GDM1 (cell line): Measurements from ENCODE around the gene ATP11A.
"Not testable (repeated sequence)": the region's sequence is repeated elsewhere in the genome, so short reads cannot be mapped to it uniquely, and the experiment has no call there.

ENCODE experiments used
- DNase-seq: peaks from one replicate; lab custom pipeline; 2025; lab: John Stamatoyannopoulos, UW

ATP11A gene

GRCh38 chr13:112799394-112799793, 109.6 kb downstream of the ATP11A start:
- no peak for DNase-seq

DNA sequence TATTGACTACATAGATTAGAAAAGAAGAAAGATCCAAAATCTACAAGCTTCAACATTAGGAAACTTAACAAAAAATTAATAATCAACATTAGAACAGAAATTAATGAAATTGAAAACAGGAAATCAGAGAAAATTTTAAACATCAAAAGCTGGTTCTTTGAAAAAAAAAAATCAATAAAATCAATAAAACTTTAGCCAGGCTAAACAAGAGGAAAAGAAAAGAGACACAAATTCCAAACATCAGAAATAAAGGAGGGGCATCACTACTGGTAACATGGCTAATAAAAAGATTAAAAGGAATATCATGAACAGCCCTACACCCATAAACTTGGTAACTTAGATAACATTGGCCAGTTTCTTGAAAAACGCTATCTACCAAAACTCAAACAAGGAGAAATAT, 110.2 kb downstream of the ATP11A start:
- DNase-seq, result no peak

DNA sequence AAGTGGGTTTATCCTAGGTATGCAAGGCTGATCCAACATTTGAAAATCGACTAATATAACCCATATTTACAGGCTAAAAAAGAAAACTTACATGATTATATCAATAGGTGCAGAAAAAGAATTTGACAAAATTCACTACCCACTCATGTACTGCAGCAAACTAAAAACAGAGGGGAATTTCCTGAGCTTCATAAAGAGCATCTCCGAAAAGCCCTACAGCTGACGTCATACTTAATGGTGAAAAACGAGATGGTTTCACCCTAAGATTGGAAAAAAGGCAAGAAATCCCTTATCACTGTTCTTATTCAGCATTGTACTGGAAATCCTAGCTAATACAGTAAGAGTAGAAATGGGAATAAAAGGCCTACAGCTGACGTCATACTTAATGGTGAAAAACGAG, 111.0 kb downstream of the ATP11A start:
- DNase-seq, result not testable (repeated sequence)

GRCh38 chr13:112802802-112803195, 113.0 kb downstream of the ATP11A start:
- no peak for DNase-seq

- DNase-seq, result no peak
Measured at GRCh38 chr13:112803422-112803821, 113.6 kb downstream of the ATP11A start.

DNA sequence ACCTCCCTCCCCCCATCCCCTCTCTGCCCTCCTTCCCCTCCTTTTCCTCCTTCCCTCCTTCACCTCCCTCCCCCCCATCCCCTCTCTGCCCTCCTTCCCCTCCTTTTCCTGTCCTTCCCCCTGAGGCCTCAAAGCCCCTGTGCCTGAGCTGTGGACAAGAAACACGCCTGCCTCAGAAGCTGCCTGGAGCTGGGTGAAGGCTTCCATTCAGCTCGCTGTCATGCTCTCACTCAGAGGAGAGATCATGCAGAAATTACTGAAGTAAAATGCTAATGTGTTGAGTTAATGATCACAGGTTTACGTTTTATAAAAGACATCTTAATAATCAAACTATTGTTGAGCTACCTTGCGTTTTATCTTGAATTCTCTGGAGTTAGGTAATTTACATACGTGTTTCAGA, 114.5 kb downstream of the ATP11A start:
- no peak for DNase-seq

DNA sequence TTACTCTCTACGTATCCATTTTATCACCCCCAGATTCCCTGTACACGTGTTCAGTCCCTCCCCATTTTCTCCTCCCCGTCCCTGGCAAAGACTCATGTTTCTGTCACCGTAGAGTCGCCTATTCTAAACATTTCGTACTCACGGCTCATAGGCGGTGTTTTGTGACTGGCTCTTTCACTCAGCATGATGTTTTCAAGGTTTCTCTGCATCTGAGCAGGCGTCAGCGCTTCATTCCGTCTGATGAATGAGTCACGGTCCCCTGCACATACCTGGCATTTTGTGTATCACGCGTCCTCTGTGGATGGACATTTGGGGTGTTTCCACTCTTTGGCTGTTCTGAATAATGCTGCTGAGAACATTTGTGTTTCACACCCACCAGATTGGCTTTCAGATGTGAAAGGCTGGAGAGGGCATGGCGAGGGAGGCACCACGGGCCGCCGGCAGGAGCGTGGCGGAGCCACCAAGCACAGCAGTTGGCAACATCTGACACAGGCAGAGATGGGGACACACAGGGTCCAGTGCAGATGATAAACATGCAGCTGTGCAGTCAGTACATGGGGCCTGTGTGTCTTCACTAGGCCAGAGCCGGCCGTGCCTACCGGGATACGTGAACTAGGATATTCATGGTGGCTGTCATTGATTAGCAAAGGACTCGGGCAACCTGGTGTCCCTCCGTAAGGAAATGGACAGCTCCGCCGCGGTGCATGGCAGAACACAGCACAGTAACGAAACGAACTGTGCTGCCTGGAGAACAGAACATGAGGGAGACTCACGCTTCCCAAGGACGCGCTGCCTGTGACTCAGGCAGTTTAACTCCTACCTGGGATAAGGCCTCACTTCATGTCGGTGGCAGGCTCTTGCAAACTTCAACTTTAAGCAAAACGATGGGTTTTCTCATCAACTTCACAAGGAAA, 117.2 kb downstream of the ATP11A start:
- DNase-seq, result no peak

DNA sequence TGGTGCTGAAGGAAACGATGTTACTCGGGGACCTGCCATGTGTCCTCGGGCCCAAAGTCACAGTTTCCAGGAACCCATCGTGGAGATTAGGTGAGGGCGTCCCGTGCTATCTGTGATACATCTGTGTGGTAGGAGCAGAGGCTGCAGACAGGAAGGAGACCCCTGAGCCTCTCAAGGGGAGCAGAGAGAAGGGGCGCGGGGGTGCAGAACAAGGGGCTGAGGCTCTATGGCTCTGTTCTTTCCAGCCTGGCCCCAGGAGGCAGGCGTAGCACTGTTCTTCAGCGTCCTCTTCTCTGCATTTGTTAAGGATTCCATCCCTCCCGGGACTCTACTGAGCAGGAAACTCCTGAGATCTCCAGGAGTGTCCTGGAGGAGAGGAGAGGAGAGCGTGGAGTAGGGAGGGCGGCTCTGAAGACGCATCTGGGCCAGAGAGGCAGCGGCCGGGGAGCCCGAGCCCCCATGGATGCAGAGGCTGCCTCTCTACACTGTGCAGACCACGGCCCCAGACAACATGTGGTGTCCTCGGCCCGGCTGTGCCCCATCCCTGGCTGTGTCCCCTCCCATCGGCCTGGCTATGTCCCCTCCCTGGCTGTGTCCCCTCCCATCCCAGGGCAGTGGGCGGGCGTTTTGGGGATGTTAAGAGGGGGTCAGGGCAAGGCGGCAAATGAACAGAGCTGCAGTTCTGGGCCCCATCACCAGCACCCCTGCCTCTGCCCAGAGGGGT, 118.0 kb downstream of the ATP11A start:
- no peak for DNase-seq

- DNase-seq, result no peak
Measured at GRCh38 chr13:112808377-112809140, 118.7 kb downstream of the ATP11A start.

DNA sequence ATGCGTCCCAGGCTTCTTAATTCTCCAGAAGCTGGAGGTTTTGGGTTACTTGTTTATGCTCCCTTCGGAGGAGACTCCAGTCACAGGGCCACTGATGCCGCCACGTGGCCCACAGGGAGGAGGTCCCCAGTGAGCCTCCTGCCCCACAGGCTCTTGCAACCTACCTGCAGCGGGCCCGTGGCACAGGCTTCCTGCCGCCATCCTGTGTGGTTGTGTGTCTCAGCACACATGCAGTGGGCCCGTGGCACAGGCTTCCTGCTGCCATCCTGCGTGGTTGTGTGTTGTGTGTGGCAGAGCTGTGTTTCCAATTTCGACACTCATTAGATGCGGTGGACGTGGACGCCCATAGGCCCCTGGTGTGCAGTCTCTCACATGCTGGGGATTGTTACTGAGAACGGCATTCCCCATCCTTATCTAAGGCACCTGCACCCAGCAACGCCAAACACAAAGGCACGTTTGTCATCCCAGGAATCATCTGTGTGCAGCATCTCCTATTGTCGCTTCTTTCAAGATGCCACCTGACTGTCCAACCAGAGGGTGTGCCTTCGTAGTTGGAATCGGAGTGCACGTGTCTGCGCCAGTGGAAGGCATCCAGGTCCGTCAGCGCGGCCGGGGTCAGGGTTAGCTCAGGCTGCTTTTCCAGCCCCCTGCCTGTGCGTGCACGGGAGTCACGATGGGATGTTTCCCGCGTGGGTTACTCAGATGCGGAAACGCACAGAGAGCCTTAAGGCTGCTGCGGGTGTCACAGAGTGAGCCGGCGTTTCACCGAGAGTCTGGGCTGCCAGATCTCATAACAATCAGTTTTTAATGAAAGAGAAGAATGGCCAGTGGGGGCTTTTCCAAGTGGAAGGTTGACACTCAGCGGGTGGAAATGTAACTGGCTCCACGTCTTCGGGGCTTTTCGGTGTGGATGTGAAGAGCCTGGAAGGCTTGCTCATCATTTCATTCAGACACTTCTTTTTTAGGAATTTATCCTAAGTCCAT, 119.8 kb downstream of the ATP11A start:
- DNase-seq, result no peak

- no peak for DNase-seq
Measured at GRCh38 chr13:112810608-112811007, 120.8 kb downstream of the ATP11A start.

DNA sequence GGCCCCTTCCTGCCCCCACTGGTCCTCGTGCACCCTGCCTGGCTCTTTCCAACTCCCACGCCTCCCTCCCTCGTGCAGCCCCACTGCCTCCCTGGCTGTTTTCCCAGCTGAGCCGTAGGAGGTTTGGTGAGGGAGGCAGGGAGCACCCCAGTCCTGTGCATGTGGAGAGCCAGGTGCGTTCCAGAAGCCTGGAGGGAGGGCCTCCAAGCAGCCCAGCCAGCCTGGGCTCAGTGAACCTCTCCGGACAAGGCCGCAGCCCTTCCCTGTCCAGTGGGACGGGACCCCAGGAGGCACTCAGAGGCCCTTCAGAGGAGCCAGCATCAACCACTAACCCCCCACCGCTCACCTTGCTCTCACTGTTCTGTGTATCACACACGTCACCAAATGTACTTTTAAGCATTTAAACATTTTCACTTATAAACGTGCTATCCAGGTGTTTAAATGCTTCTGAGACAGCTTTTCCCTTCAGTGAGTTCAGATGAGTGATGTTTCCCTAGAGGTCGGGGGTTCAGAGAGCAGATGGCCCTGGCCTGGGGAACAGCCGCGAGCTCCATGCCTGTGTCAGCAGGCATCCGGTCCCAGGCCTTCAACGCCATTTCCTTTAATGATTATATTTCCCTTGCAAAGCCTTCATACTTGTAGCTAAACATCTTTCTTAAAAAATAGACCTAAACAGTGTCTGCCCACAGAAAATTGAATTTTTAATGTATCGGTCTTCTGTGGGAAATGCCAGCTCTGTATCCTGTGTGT, 122.6 kb downstream of the ATP11A start:
- DNase-seq, result no peak

GRCh38 chr13:112813552-112813951, 123.7 kb downstream of the ATP11A start:
- DNase-seq, result no peak

GRCh38 chr13:112814905-112815585, 125.2 kb downstream of the ATP11A start:
- DNase-seq, result no peak

GRCh38 chr13:112815871-112816270, 126.0 kb downstream of the ATP11A start:
- no peak for DNase-seq

DNA sequence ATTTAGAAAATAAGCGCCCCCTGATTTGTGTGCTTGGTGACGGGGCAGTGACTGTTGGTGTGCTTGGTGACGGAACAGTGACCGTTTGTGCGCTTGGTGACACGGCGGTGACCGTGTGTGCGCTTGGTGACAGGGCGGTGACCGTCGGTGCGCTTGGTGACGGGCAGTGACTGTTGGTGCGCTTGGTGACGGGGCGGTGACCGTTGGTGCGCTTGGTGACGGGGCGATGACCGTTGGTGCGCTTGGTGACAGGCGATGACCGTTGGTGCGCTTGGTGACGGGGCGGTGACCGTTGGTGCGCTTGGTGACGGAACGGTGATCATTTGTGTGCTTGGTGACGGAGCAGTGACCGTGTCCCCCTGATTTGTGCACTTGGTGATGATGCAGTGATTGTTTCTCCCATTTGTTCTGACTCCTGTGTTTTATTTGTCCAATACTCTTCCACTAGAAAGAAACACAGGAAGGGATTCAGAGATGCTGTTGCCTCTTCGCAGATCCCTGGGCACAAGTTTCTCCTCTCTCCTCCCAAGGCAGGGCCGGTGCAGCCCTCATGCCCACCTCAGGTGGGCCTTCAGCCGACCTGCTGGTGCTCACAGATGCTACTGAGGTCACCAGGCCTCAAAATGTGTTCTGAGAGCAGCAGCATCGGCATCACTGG, 128.3 kb downstream of the ATP11A start:
- DNase-seq, result no peak

DNA sequence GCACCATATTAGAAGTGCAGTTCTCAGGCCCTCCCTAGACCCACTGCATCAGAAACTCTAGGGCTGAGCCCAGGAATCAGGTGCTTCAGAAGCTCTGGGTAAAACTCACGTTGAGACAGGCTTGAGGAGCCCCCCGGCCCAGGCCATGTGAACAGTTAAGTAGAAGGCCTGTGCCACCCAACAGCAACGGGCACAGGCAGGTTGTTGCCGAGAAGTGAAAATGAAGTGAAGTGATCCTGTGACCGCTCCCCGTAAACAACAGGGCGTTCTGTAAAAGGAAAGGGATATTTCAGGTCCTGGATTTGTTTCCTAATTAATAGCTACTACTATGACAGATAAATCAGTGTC, 128.8 kb downstream of the ATP11A start:
- DNase-seq, result no peak

GRCh38 chr13:112819111-112819510, 129.3 kb downstream of the ATP11A start:
- no peak for DNase-seq

DNA sequence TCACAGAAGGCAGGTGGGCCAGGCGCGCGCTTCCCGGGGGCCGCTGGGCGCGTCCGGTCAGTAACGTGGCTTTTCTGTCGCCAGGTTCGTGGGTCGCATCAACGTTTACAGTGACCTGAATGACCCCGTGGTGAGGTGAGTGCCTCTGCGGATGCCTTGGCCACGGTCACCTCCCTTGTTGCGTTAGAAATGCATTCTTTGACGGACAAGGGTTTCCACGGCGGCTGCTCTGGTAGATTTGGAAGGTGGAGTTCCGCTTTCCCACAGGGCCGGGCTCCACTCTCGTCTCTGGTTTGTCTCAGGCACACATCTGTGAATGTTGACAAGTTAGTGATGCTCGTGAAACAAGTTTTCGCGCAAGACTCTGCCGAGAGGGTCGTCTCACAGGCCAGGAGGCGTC, 130.0 kb downstream of the ATP11A start:
- DNase-seq, result no peak

DNA sequence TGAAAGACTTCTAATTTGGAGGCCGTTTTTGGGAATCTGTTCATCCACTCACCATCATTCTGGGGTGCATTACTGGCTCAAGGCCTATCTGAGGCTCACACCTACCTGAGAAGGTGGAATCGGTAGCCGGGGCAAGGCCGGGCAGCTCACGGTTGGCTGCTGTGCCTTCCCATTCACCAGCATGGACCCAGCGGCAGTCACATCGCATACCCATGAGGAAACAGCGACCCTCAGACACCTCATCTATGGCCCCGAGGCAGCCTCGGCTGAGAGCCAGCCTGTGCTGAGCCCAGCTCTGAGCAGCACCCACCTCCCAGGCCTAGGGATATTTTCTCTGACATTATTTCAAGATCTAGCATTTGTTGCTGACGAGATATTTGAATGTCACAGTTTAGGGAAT, 130.5 kb downstream of the ATP11A start:
- DNase-seq, result no peak
